Subcutaneous adipose tissue (tissue), 4 donors: ENCODE data around the gene DNAAF8. TPM values are rescaled to one million over a fixed set of nuclear protein-coding genes. Genes with fewer than 3 reads are reported as not detected.

ENCODE experiments used
- total RNA-seq, 4 donors: library from RNA; depleted of rRNA; stranded (reverse); fragments of >200 nt; gene quantifications; one replicate each; pipeline ENCODE4 v1.1.0, GENCODE V29; 2016
- TF ChIP-seq, protein P1 (sequence below): fragments of 450-650 bp; IDR thresholded peaks from one replicate; pipeline ENCODE4 v1.5.1; 2016; ENCODE audit warnings: low read depth, mild to moderate bottlenecking, control low read depth, antibody characterized with exemption, moderate library complexity

DNAAF8 gene
- total RNA-seq, 4 donors from 2014 or later, result 0.44 to 1.6 (median 0.91) TPM

DNA sequence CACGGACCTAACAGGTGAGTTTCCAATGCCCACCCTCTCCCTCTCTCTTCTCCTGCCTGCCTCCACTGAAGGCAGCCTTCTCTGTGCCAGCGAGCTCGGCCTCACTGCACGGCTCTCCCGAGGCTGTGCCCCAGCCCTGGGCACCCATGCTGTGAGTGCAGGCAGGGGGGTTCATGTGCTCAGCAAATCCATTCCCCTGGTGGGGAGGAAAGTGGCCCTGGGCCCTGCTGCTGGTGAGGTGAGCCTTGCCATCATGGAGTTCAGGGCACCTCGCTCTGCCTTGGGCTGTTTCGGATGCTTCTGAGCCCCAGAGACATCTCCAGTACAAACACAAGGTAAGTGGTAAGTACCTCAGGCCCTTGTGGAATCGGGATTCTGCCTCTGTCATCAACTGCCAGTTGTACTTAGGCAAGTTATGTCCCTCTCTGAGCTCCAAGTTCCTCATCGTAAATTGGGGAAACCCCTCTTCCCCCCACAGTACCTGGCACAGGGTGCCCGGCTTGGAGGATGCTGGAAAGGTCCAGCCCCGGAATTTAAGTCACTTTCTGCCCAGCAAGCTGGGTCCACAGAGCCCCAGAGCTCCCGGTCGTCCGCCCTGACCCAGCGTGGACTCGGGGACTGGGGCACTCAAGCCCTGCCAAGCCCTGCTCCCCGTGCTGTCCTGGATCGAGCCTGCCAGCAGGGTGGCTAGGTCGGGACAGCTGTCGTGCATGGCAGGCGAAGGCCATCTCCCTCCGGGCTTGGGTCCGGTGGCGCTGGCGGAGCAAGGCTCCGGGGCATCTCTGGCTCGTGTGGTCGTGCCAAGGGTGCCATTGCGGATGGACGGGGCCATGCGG is 41.7 kb upstream of the DNAAF8 start:
- TF ChIP-seq, protein P1, sequence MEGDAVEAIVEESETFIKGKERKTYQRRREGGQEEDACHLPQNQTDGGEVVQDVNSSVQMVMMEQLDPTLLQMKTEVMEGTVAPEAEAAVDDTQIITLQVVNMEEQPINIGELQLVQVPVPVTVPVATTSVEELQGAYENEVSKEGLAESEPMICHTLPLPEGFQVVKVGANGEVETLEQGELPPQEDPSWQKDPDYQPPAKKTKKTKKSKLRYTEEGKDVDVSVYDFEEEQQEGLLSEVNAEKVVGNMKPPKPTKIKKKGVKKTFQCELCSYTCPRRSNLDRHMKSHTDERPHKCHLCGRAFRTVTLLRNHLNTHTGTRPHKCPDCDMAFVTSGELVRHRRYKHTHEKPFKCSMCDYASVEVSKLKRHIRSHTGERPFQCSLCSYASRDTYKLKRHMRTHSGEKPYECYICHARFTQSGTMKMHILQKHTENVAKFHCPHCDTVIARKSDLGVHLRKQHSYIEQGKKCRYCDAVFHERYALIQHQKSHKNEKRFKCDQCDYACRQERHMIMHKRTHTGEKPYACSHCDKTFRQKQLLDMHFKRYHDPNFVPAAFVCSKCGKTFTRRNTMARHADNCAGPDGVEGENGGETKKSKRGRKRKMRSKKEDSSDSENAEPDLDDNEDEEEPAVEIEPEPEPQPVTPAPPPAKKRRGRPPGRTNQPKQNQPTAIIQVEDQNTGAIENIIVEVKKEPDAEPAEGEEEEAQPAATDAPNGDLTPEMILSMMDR, result no peak

DNA sequence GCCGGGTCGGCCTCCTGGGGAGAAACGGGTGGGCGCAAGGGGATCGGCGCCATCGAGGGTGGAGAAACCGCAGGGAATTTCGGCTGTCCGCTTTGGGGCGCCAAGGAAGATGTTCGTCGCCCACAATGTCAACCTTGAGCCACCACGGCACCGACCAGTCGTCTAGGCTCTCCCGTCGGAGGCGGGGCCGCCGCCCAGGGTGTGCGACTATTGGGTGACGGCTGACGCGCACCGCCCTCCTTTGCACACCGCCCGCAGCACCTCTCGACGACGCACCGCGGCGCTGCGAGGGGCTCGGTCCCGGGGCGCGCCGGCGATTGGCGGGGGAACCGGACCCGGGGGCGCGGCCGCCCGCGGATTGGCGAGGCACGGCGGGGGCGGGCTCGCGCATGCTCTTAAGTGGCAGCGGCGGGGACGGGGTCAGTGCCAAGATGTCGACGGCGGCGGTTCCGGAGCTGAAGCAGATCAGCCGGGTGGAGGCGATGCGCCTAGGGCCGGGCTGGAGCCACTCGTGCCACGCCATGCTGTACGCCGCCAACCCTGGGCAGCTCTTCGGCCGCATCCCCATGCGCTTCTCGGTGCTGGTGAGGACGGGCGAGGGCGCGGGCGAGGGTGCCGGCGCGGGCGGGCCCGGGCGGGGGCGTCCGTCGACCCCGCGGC is 40.9 kb upstream of the DNAAF8 start, which contains the start of gene NUDT16L1:
TSS of gene NUDT16L1 (plus strand) at position 267 of the 660 bp plus-strand sequence. CDS start at position 432, 165 bp downstream.
- TF ChIP-seq, protein P1, result no peak

DNA sequence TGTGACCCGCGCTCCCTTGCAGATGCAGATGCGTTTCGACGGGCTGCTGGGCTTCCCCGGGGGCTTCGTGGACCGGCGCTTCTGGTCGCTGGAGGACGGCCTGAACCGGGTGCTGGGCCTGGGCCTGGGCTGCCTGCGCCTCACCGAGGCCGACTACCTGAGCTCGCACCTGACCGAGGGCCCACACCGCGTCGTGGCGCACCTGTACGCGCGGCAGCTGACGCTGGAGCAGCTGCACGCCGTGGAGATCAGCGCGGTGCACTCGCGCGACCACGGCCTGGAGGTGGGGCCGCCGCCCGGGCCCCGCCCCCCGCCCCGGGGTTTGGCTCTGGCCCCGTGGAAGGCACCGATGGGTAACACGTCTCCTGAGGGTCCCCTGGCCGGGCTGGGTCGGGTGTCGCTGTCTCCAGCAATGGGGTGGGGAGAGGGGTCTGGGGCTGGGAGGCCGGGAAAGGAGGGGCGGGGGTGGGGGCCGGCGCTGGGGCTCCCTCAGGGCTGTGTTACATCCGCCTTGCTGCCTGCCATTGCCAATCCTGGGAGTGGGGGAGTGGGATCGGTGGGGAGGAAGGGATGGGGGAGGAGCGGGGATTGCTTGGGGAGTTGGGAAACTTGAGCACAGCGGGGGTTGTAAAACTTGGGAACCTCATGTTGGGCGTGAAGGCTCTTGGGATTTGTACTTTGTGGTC is 40.2 kb upstream of the DNAAF8 start:
- TF ChIP-seq, protein P1, result no peak

GRCh38 chr16:4694642-4695451 is 39.5 kb upstream of the DNAAF8 start:
- TF ChIP-seq, protein P1, result no peak

DNA sequence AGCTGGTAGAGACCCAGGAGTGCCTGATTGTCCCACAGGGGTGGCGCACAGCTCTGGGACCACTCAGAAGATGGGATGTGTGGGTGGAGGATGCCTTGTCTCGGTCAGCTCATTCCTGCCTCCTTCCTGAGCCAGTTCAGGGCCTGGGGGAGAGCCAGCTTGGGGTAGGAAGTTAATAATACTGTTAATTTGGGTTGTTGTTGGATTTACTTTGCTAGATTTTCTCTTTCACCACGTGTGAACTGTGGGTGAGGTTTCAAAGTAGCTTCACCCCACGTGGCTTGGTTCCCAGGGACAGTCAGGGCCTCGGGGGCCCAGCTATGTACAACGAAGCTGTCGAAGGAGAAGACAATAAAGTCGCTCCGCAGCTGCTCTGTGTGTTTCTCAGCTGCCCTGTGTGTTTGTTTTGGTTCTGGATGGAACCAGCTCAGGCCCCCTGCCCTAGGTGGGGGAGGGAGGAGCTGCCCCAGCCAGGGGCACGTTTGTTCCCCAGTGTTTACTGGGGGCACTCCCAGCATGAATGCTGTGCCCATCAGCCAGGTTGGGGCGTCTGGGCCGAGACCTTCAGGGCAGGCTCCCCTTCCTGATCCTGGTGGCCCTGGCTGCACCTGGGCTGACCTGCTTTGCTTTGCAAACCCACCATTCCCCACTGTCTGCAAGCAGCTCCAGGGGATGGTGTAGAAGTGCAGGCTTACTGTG is 38.7 kb upstream of the DNAAF8 start:
- TF ChIP-seq, protein P1, result no peak

GRCh38 chr16:4696172-4696904 is 38.0 kb upstream of the DNAAF8 start:
- TF ChIP-seq, protein P1, result no peak
